NCI-H2029 treated with DMSO at 0.1 percent for 48 hours (cell line): ENCODE data around the gene IL22RA2.

ENCODE experiments used
- DNase-seq: peaks from one replicate; lab custom pipeline; 2025; lab: John Stamatoyannopoulos, UW

IL22RA2 gene

DNA sequence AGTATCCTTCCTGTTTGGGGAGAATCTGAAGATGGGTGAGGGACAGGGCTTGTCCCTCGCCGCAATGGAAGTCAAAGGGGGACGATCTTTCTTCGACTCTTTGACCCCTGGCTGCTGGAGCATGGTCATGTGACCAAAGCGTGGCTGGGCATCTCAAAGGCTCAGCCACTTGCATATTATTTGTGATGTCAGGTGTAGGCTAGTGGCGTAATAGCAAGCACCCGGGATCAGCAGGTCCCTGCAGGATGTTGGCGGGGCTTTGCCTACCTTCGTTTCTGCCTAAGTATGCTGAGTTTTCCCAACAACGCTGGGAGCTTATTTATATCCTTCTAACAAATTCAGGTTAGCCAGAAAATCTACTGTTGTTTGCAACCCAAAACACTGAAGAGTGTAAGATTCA is 78.4 kb downstream of the IL22RA2 start:
- DNase-seq, result no peak

- DNase-seq, result no peak
These were observed 78.9 kb downstream of the IL22RA2 start for GRCh38 chr6:137094411-137095008.
